ENCODE measurements around the gene ZFP69. TPM values are rescaled to one million over a fixed set of nuclear protein-coding genes. Genes with fewer than 3 reads are reported as not detected.

The ZFP69 gene
- 0.15 TPM in 1 of 2 replicates, not detected in the other for total RNA-seq (2014; rRNA removed)
- Bru-seq, nascent RNA = percentile 24 among the genes with signal in this experiment
- BruChase-seq, experiment 1, labeled RNA remaining after a 6-hour chase = percentile 59 among the genes with signal in this experiment
- BruChase-seq, experiment 2, labeled RNA remaining after a 2-hour chase = percentile 48 among the genes with signal in this experiment
- long read RNA-seq = 0 reads

- intact Hi-C loops (cut with micrococcal nuclease) = no loop called here
- POLR2A ChIA-PET (ENCODE audit: unreplicated experiment) = no interaction called here
- Histone ChIP-seq H4K20me1 (ENCODE audit: low read length) (no peaks in the 10 kb centered on the region), H3K9me3 (ENCODE audit: low read length) (peaks cover 28% of the 10 kb centered on the region), H3K4me3 (ENCODE audit: low read length) (no peak within 1 kb of the TSS), H3K79me2 (ENCODE audit: low read length) (no peaks in the 10 kb centered on the region), H3K36me3 (ENCODE audit: low read depth, low read length) (no peaks in the 10 kb centered on the region; the same call in 1 of the 2 replicates), H3K9me2 (replicated peaks; ENCODE audit: low read length) (no peaks in the 10 kb centered on the region), H3K27me3 (ENCODE audit: low read length) (no peaks in the 10 kb centered on the region), H3F3A (ENCODE audit: low read length, unreplicated experiment) (no peaks in the 10 kb centered on the region), H3K9ac (ENCODE audit: low read length) (no peak within 1 kb of the TSS), H3K27ac (ENCODE audit: low read length) (no peak within 1 kb of the TSS), H3K4me1 (ENCODE audit: insufficient read depth, low read length) (no peaks in the 10 kb centered on the region), H3K4me2 (ENCODE audit: low read length) (no peak within 1 kb of the TSS), H2AFZ (ENCODE audit: low read length) (no peak within 1 kb of the TSS)
- ATAC-seq (no peak), DNase-seq (no peak)
- BruUV-seq (replicated peaks) = no TSS peak
- CTCF ChIA-PET = no interaction called here
- TF ChIP-seq EZH2phosphoT487 (IDR thresholded peaks at IDR 0.05; ENCODE audit: borderline replicate concordance, low read length) (no peak), CTCF (conservative IDR thresholded peaks at IDR 0.05; ENCODE audit: low read depth, low read length) (no peak), EZH2 (IDR thresholded peaks at IDR 0.05; ENCODE audit: low read length, unreplicated experiment) (no peak)
Observed at GRCh38 chr1:40476924-40477677, at the start of gene ZFP69. TSS of gene ZFP69 (plus strand) at chr1:40477290. CDS start at chr1:40479362, 2,072 bp downstream.

DNA sequence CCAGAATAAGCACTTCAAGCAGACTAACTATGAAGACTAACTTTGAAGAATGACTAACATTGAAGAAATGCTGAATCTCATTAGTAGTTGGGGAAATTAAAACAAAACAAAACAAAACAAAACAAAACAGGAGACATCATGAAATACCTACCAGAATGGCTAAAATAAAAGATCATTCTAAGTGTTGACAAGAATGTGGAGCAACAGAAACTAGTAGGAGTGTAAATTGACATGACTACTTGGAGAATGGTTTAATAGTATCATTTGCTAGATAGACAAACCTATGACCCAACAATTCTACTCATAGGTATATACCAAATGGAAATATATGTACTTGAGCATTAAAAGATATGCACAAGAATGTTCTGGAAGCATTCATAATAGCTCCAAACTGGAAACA, 45.7 kb upstream of the ZFP69 start:
- ChIA-PET POLR2A (ENCODE audit: unreplicated experiment) (interaction anchor here (0.6 kb wide), 1 partner anchor 387 kb away, joined by 4 read pairs; no protein-coding TSS in a partner anchor), CTCF (no interaction called here)
- DNase-seq = no peak

More for the DNA sequence above, 45.7 kb upstream of the ZFP69 start:
- no peaks in the 10 kb centered on the region for H3K9me3 ChIP-seq (ENCODE audit: low read length)
- H3K9me2 ChIP-seq (replicated peaks; ENCODE audit: low read length) = no peaks in the 10 kb centered on the region
- H3K79me2 ChIP-seq (ENCODE audit: low read length) = no peaks in the 10 kb centered on the region
- no peak overlapping the region for H3K4me2 ChIP-seq (ENCODE audit: low read length)
- no peak overlapping the region for H3K4me3 ChIP-seq (ENCODE audit: low read length)
- no peak for ATAC-seq
- no peak overlapping the region for H2AFZ ChIP-seq (ENCODE audit: low read length)
- no peaks in the 10 kb centered on the region for H3F3A ChIP-seq (ENCODE audit: low read length, unreplicated experiment)
- no peaks in the 10 kb centered on the region for H3K27me3 ChIP-seq (ENCODE audit: low read length)
- no peak overlapping the region for H3K27ac ChIP-seq (ENCODE audit: low read length)
- no peaks in the 10 kb centered on the region for H3K36me3 ChIP-seq (ENCODE audit: low read depth, low read length)
- BruUV-seq (replicated peaks) = no TSS peak
- no peak overlapping the region for H3K9ac ChIP-seq (ENCODE audit: low read length)
- H4K20me1 ChIP-seq (ENCODE audit: low read length) = no peaks in the 10 kb centered on the region
- intact Hi-C loops (cut with micrococcal nuclease) = no loop called here
- no peaks in the 10 kb centered on the region for H3K4me1 ChIP-seq (ENCODE audit: insufficient read depth, low read length)
- no peak for TF ChIP-seq EZH2phosphoT487 (IDR thresholded peaks at IDR 0.05; ENCODE audit: borderline replicate concordance, low read length)
- TF ChIP-seq EZH2 (IDR thresholded peaks at IDR 0.05; ENCODE audit: low read length, unreplicated experiment) = no peak
- TF ChIP-seq CTCF (conservative IDR thresholded peaks at IDR 0.05; ENCODE audit: low read depth, low read length) = no peak
